AG09319 (cell line): Measurements from ENCODE around the gene MXD1.

Source experiments
- DNase-seq: peaks from one replicate; pipeline ENCODE4 v3.0.0-alpha.2; 2010; ENCODE audit warnings: low read depth; ENCODE audit errors: extremely low read depth
- CTCF ChIP-seq: IDR thresholded peaks from 2 replicates; pipeline ENCODE4 v1.5.1; 2011; ENCODE audit warnings: low read depth, mild to moderate bottlenecking, inconsistent platforms, low read length, moderate library complexity

MXD1 gene

GRCh38 chr2:69973335-69973735, 58.4 kb downstream of the MXD1 start:
- DNase-seq = peak; percentile 38
- TF ChIP-seq CTCF = no peak

DNA sequence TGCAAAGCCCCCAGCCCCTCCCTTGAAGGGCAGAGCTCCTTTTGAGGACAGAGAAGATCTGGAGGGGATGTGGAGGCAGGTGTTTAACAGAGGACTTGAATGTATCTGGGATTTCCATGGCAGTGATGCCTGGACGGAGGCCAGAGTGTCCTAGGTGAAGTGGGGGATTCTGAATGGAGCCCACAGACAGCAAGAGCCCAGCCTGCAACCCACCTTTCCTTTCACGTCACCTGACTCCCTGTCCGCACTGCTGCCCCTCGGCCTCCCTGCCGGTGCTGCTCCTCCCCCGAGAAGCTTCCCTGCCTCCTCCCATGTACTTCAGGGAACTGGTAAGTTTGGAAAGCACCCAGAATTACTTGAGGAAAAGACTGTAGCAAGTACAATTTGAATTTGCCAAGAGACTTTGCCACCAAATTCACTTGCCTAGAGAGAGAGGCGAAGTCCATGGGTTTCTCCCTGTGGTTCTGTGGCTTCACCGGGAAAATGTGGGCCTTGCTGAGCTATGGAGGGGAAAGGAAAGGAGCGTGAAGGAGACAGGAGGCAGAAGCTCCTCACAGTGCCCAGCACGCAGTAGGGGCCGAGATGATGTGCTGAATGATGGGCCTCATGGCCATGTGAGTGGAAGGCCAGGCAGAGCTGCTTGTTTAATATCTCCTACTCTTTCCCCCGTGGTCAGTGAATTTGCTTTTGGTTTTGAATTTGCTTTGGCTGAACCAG, 60.4 kb downstream of the MXD1 start:
- no peak for TF ChIP-seq CTCF
- DNase-seq = no peak

DNA sequence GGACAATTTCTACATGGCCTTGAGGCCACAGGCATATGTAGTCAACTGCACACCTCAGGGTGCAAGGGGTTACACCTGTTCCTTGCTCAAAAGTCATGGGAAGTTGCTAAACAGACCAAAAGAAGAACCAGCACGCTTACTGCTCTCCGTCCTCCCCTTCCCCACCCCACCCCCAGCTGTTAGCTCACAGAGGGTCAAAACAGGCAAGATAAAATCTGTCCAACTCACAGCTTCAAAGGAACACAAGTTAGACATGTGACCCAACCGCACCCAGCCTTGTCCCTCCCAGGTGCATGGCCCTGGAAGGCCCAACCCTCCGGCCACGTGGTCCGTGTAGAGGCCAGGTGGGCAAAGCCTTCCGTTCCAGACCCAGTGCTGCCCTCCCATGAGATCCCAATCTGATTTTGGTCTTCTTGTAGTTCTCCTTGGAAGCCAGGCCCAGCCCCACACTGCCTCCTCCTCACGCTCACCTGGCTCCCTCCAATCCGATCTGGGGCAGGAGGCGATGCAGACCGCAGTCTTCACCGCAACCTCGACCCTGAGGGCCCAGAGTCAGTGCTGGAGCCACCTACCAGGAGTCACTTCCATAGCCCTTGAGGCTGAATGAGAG, 61.0 kb downstream of the MXD1 start:
- no peak for TF ChIP-seq CTCF
- no peak for DNase-seq

- no peak for TF ChIP-seq CTCF
- no peak for DNase-seq
Measured at GRCh38 chr2:69977186-69977585, 62.3 kb downstream of the MXD1 start.

DNA sequence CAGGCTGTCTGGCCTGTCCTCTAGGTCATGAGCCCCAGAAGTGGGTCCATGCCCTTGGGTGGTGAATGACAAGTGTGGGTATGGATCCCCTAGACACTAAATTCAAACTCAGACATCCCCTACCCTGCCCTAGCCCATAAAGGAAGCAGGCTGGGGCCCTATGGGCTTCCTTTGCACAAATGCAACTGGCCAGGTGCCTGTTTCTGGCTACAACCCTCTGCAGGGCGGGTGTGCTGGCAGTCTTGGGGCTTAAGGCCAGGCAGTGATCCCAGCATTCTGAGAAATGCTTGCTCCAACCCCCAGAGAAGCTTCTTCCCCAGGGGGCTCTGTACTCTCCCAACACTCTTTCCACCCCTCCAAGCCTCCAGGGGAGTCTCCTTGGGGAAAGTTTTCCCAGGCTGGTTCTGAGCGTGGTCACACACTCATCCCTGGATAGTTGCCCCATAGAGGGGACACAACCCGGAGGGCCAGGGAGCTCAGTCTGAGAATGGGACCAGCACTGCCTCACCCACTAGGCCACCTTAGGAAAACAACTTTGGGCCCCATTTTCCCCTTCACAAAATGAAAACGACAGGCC, 63.1 kb downstream of the MXD1 start:
- TF ChIP-seq CTCF = no peak
- DNase-seq = no peak

DNA sequence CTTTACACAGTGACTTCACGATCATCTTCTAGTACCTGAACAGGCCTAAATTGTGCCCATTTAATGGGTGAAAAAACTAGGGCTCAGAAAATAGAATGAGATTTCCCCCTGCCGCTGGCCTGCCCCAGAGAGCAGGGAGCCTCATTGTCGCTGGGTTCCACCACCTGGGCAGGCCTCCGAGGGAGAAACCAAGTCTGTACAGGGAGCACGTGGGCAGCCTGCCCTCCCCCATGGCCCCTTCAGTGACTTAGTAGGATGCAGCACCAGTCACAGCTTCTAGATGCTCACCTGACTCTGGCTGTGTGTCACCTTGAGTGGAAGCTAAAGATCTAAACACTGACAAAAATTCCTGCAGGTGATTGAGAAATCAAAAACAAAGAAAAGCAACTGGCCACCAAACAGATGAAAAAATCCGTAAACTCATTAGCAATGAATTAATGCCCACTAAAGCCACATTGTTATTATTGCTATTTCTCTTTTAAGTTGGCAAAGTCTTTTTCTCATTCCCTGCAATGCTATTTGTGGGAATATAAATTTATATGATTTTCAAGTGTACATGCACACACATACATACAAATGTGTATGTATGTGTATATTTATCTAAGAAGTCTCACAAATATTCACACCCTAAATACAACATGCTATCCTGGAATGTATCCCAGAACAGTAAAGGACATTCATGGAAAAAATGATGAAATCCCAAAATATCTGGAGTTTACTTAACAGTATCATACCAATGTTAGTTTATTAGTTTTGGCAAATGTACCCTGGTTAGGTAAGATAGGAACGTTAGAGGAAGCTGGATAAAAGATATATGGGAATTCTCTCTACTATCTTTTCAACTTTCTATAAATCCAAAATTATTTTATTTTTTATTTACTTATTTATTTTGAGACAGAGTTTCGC, 65.2 kb downstream of the MXD1 start:
- TF ChIP-seq CTCF = no peak

More for the DNA sequence above, 65.2 kb downstream of the MXD1 start:
- peak; percentile 5 for DNase-seq
